ENCODE measurements around the gene SENP1.

The SENP1 gene

DNA sequence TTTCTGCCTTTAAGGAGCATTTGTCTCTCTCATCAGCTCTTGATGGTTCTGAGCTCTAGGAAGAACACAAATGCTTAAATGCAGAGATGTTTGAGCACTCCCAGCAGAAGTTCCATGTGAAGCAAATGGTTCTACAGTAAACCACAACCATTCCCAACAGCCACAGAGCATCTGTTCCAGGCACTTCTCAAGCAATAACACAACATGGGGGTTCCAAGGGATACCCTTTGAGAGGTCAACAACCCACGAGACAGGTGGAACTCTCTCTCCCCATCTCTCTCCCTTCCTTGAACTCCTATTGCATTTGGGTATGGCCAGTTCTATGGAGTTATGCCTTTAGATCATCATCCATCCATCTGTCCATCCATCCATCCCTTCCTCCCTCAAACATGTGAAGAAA is 96.4 kb downstream of the SENP1 start:
- TF ChIP-seq, protein P1, sequence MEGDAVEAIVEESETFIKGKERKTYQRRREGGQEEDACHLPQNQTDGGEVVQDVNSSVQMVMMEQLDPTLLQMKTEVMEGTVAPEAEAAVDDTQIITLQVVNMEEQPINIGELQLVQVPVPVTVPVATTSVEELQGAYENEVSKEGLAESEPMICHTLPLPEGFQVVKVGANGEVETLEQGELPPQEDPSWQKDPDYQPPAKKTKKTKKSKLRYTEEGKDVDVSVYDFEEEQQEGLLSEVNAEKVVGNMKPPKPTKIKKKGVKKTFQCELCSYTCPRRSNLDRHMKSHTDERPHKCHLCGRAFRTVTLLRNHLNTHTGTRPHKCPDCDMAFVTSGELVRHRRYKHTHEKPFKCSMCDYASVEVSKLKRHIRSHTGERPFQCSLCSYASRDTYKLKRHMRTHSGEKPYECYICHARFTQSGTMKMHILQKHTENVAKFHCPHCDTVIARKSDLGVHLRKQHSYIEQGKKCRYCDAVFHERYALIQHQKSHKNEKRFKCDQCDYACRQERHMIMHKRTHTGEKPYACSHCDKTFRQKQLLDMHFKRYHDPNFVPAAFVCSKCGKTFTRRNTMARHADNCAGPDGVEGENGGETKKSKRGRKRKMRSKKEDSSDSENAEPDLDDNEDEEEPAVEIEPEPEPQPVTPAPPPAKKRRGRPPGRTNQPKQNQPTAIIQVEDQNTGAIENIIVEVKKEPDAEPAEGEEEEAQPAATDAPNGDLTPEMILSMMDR (conservative IDR thresholded peaks at IDR 0.05; ENCODE audit: control insufficient read depth, insufficient read depth, low read depth, low read length) = no peak
- H3K4me3 ChIP-seq (ENCODE audit: control insufficient read depth, low read depth, low read length) = no peak overlapping the region
- DNase-seq (ENCODE audit: low read depth) = no peak

DNA sequence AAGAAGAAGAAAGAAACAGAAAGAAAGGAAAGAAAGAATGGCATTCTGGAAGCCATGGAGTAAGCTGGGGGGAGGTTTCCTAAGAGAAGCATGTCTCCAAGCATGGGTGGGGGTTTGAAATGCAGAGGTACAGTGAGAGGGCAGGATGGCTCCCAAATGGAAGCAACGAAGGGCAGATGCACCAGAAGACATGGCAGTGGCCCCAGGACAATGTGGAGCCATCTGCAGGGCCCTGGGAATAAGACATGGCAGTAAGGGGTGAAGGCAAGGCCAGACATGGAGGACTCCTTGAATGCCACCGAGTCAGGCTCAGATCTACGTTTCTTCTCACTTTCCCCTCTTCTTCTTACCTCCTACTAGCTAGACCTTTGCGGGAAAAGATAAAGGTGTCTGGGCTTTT is 96.9 kb downstream of the SENP1 start:
- no peak for DNase-seq (ENCODE audit: low read depth)
- TF ChIP-seq, protein P1 (conservative IDR thresholded peaks at IDR 0.05; ENCODE audit: control insufficient read depth, insufficient read depth, low read depth, low read length) = no peak

DNA sequence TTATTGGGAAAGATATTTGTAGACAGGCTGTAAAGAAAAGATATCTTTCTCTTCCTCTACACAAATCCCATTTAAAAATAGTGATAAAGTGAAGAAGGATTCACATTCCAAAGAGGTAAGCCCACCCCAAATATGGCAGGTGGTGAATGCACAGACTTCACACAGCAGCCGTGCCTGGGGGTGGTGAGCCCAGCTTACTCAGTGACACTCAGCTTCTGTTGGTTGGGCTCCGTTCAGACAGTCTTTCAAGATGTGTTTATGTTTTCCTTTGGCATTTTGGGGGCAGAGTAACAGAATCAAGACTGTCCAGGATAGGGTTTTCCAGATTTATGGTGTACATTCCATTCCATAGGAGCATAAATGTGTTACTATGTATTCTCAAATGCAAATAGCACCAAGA is 97.5 kb downstream of the SENP1 start:
- TF ChIP-seq, protein P1 (conservative IDR thresholded peaks at IDR 0.05; ENCODE audit: control insufficient read depth, insufficient read depth, low read depth, low read length) = no peak
- H3K4me3 ChIP-seq (ENCODE audit: control insufficient read depth, low read depth, low read length) = no peak overlapping the region
- DNase-seq (ENCODE audit: low read depth) = no peak

More for the DNA sequence above, 96.9 kb downstream of the SENP1 start:
- H3K4me3 ChIP-seq (ENCODE audit: control insufficient read depth, low read depth, low read length) = no peak overlapping the region

DNA sequence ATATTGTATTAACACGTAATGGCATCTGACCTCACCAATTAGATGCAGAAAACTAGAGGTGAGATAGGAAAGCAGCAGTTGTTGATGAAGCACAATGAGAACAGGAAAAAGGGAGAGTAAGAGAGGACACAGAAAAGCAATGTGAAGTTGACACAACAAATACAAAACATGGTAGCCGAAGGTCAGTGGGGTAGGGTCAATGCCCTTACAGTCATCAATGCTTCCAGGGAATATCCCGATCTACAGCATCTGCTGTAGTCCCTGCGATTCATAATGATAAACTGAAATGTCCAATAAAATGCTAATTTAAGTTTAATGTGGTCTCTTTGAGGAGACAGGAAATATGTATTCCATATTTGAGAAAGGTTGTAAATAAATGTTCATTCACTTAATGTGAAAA is 98.7 kb downstream of the SENP1 start:
- H3K4me3 ChIP-seq (ENCODE audit: control insufficient read depth, low read depth, low read length) = no peak overlapping the region

DNA sequence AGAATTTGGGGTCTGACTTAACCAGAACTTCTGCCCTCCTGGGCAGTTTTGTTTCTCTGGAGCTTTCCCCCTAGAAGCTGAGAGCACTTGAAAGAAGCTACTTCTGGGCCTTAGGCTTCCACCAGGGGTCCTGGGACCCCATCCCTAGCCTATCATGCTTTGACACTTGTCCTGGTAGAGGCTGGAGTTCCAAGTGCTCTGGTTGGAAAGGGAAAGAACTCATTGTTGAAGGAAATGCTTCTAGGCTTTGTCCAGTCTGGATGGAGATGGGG is 100.2 kb downstream of the SENP1 start:
- TF ChIP-seq, protein P1 (conservative IDR thresholded peaks at IDR 0.05; ENCODE audit: control insufficient read depth, insufficient read depth, low read depth, low read length) = no peak
- H3K4me3 ChIP-seq (ENCODE audit: control insufficient read depth, low read depth, low read length) = no peak overlapping the region
- no peak for DNase-seq (ENCODE audit: low read depth)

More for the DNA sequence above, 98.7 kb downstream of the SENP1 start:
- TF ChIP-seq, protein P1 (conservative IDR thresholded peaks at IDR 0.05; ENCODE audit: control insufficient read depth, insufficient read depth, low read depth, low read length) = no peak
- no peak for DNase-seq (ENCODE audit: low read depth)

DNA sequence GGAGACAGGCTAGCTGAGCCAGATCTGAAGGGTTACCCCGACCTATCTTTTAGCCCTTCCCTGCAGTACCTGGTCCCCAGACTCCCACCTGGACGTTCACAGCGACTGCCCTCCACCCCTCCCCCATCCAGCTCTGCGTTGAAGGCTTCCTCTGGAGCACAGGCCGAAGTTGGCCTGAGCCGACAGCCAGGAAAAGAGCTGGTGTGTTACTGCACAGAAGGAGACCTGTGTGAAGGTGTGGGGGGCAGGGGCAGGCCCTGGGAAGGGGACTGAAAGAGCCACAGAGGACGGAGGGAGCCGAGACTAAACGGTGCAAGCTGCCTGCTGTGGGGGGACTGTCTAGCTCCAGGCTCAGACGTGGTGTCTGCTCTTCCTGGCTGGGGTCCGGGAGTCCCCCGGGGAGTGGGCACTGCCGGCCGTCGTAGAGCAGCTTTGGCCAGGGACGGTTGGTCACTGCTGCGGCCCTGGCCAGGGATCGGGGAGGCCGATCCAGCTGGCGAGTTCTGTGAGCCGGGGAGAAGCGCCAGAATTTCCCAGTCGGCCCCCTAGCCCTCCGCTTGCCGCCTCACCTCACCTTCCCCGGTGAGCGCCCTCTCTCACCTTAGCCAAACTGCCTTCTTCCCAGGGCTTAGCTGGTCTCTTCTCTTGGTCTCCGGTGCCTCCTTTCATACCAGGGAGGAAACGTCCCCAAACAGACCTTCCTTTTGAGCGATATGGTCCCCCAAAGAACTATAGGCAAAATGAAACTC is 100.7 kb downstream of the SENP1 start:
- DNase-seq (ENCODE audit: low read depth) = no peak
- no peak overlapping the region for H3K4me3 ChIP-seq (ENCODE audit: control insufficient read depth, low read depth, low read length)
- TF ChIP-seq, protein P1 (conservative IDR thresholded peaks at IDR 0.05; ENCODE audit: control insufficient read depth, insufficient read depth, low read depth, low read length) = no peak

Measured in fibroblast of mammary gland (primary cell).